Small intestine (tissue), 7 donors: ENCODE measurements around the gene GRK5. TPM values are rescaled to one million over a fixed set of nuclear protein-coding genes. Genes with fewer than 3 reads are reported as not detected.

Source experiments
- DNase-seq, 2 donors: peaks; one replicate each; pipeline versions ENCODE4 v3.0.0 to v3.0.0-alpha.2; 2013
- FAIRE-seq: peaks from 2 replicates; lab custom pipeline; 2012; peaks lifted over from hg19 to GRCh38; lab: Jason Lieb, UNC
- H3K27ac ChIP-seq, 3 donors: one replicate each; pipeline ENCODE4 v1.5.1; 2013; ENCODE audit warnings: low read length in 2 of 3, mild to moderate bottlenecking in 2 of 3, control low read depth in 1 of 3, inconsistent platforms in 1 of 3, low read depth in 1 of 3, moderate library complexity in 1 of 3
- H3K27me3 ChIP-seq, 3 donors: one replicate each; pipeline ENCODE4 v1.6.1; 2013; ENCODE audit warnings: low read length in 3 of 3, inconsistent platforms in 1 of 3; ENCODE audit not compliant: control insufficient read depth in 3 of 3, insufficient read depth in 3 of 3
- H3K36me3 ChIP-seq, 3 donors: one replicate each; pipeline ENCODE4 v1.6.1; 2013; ENCODE audit warnings: low read length in 3 of 3, inconsistent platforms in 1 of 3, low read depth in 1 of 3, mild to moderate bottlenecking in 1 of 3, moderate library complexity in 1 of 3; ENCODE audit not compliant: control insufficient read depth in 3 of 3, insufficient read depth in 2 of 3
- H3K4me1 ChIP-seq, 3 donors: one replicate each; pipeline ENCODE4 v1.6.1; 2013; ENCODE audit warnings: low read length in 2 of 3, inconsistent platforms in 1 of 3, low read depth in 1 of 3, mild to moderate bottlenecking in 1 of 3, moderate library complexity in 1 of 3; ENCODE audit not compliant: control insufficient read depth in 3 of 3, insufficient read depth in 2 of 3
- H3K4me3 ChIP-seq, 3 donors: one replicate each; pipeline ENCODE4 v1.5.1; 2013; ENCODE audit warnings: low read length in 3 of 3, control low read depth in 1 of 3, inconsistent platforms in 1 of 3, low read depth in 1 of 3, mild to moderate bottlenecking in 1 of 3, moderate library complexity in 1 of 3
- H3K9me3 ChIP-seq, 2 donors: one replicate each; pipeline ENCODE4 v1.6.1; 2013; ENCODE audit warnings: low read depth in 1 of 2, low read length in 1 of 2; ENCODE audit not compliant: control insufficient read depth in 2 of 2, insufficient read depth in 1 of 2
- WGBS, 3 donors: extraction: QIAGEN DNeasy Blood & Tissue Kit; methylation state at CpG; one replicate each; pipeline ENCODE4 v1.1.7; 2013; 5-methylcytosine and 5-hydroxymethylcytosine counted together
- polyA plus RNA-seq, 4 donors: library from polyadenylated mRNA; stranded (reverse) in 3 of 4; unstranded in 1 of 4; fragments of 200-250 nt in 3 of 4; fragments of 120-200 nt in 1 of 4; gene quantifications; one replicate each; pipeline versions ENCODE4 v1.2.1 to v1.2.3, GENCODE V29; 2013
- donor health status: healthy with polysubstance abuse.
- donor health status: control.
- donor health status: control.
- donor health status: Bipolar disorder and iron deficiency.
- donor health status: healthy.

The GRK5 gene
- polyA plus RNA-seq, 4 donors, result 21.6 to 50.5 (median 26.0) TPM

GRCh38 chr10:119242186-119242585, 34.8 kb downstream of the GRK5 start:
- no peaks in the 10 kb centered on the region for H3K9me3 ChIP-seq
- no peak for DNase-seq
- no peak overlapping the region for H3K4me3 ChIP-seq
- H3K27ac ChIP-seq, result no peak overlapping the region
- H3K36me3 ChIP-seq, result peaks cover 0 to 10% (median 0%) of the 10 kb centered on the region in 3 donors
- peaks cover 4 to 46% (median 18%) of the 10 kb centered on the region in 3 donors for H3K4me1 ChIP-seq
- no peaks in the 10 kb centered on the region for H3K27me3 ChIP-seq
- WGBS, 3 donors, result 79 to 87% (median 82%) methylated on average over 7 of the region's 7 CpGs
- FAIRE-seq, result no peak

GRCh38 chr10:119243488-119243887, 36.1 kb downstream of the GRK5 start:
- FAIRE-seq (no peak), DNase-seq (peak in 1 of 2 donors; percentile 72)
- Histone ChIP-seq H3K27ac (peak overlapping the region in 2 of 3 donors; percentile 1 to 69), H3K9me3 (no peaks in the 10 kb centered on the region), H3K27me3 (no peaks in the 10 kb centered on the region), H3K36me3 (peaks cover 0 to 10% (median 0%) of the 10 kb centered on the region in 3 donors), H3K4me1 (peaks cover 2 to 33% (median 7%) of the 10 kb centered on the region in 3 donors), H3K4me3 (no peak overlapping the region)
- 17 to 46% (median 34%) methylated on average over 2 of the region's 2 CpGs for WGBS, 3 donors

DNA sequence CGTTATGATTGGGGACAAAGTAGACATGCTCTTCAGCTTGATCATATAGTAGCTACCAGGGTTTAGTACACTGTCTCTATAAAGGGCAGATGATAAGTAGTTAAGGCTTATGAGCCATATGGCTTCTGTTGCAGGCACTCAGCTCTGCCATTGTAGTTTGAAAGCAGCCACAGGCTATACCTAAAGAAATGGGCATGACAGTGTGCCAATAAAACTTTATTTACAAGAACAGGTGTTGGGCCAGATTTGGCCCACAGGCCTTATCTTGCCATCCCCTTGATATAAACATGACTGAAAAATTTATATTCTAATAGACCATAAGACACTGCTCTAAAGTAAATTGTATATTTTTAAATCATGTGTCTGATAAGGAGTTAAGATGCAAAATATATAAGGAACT, 36.6 kb downstream of the GRK5 start:
- Histone ChIP-seq H3K4me1 (peaks cover 0 to 28% (median 5%) of the 10 kb centered on the region in 3 donors), H3K36me3 (peaks cover 0 to 10% (median 0%) of the 10 kb centered on the region in 3 donors), H3K4me3 (no peak overlapping the region), H3K9me3 (no peaks in the 10 kb centered on the region), H3K27me3 (no peaks in the 10 kb centered on the region), H3K27ac (peak overlapping the region in 2 of 3 donors; percentile 8 to 69)
- FAIRE-seq (no peak), DNase-seq (no peak)
- WGBS, 3 donors, result 25 to 63% (median 52%) methylated on average over 1 of the region's 1 CpG

GRCh38 chr10:119245272-119245671, 37.9 kb downstream of the GRK5 start:
- no peak overlapping the region for H3K27ac ChIP-seq
- DNase-seq (no peak), FAIRE-seq (no peak)
- no peaks in the 10 kb centered on the region for H3K27me3 ChIP-seq
- 92 to 97% (median 95%) methylated on average over 5 of the region's 5 CpGs for WGBS, 3 donors
- H3K36me3 ChIP-seq, result peaks cover 0 to 10% (median 0%) of the 10 kb centered on the region in 3 donors
- no peaks in the 10 kb centered on the region for H3K9me3 ChIP-seq
- H3K4me3 ChIP-seq, result no peak overlapping the region
- H3K4me1 ChIP-seq, result peaks cover 0 to 25% (median 5%) of the 10 kb centered on the region in 3 donors

GRCh38 chr10:119246862-119247549, 39.6 kb downstream of the GRK5 start:
- H3K36me3 ChIP-seq, result peaks cover 0 to 15% (median 0%) of the 10 kb centered on the region in 3 donors
- H3K27me3 ChIP-seq, result no peaks in the 10 kb centered on the region
- no peak for DNase-seq
- 67 to 90% (median 87%) methylated on average over 16 of the region's 16 CpGs for WGBS, 3 donors
- no peaks in the 10 kb centered on the region for H3K9me3 ChIP-seq
- H3K27ac ChIP-seq, result peak overlapping the region in 2 of 3 donors; percentile 10 to 83
- no peak for FAIRE-seq
- H3K4me1 ChIP-seq, result peaks cover 0 to 37% (median 5%) of the 10 kb centered on the region in 3 donors
- no peak overlapping the region for H3K4me3 ChIP-seq

- Histone ChIP-seq H3K27me3 (no peaks in the 10 kb centered on the region), H3K36me3 (peaks cover 0 to 15% (median 0%) of the 10 kb centered on the region in 3 donors), H3K27ac (no peak overlapping the region), H3K9me3 (no peaks in the 10 kb centered on the region), H3K4me3 (no peak overlapping the region), H3K4me1 (peaks cover 3 to 40% (median 10%) of the 10 kb centered on the region in 3 donors)
- no peak for FAIRE-seq
- DNase-seq, result no peak
Observed at GRCh38 chr10:119247550-119247894, 40.2 kb downstream of the GRK5 start.

DNA sequence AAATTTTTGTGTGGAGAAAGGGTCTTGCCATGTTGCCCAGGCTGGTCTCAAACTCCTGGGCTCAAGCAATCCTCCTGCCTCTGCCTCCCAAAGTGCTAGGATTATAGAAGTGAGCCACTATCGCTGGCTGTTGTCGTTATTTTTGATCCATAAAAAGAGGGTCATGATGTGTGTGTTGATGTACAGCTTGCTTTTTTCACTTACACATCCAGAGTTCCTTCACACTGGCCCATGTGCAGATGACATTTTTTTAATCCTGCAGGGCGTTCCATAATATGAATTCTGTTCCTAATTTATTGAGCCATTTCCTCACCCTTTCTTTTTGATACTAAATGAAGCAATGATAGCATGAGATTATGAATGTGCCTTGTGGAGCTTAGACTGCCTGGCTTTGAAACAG, 40.8 kb downstream of the GRK5 start:
- H3K4me3 ChIP-seq, result no peak overlapping the region
- 87 to 92% (median 90%) methylated on average over 3 of the region's 3 CpGs for WGBS, 3 donors
- peaks cover 7 to 43% (median 14%) of the 10 kb centered on the region in 3 donors for H3K4me1 ChIP-seq
- peaks cover 0 to 15% (median 0%) of the 10 kb centered on the region in 3 donors for H3K36me3 ChIP-seq
- FAIRE-seq (no peak), DNase-seq (no peak)
- H3K27ac ChIP-seq, result peak overlapping the region in 1 of 3 donors; percentile 58
- no peaks in the 10 kb centered on the region for H3K9me3 ChIP-seq
- no peaks in the 10 kb centered on the region for H3K27me3 ChIP-seq

DNA sequence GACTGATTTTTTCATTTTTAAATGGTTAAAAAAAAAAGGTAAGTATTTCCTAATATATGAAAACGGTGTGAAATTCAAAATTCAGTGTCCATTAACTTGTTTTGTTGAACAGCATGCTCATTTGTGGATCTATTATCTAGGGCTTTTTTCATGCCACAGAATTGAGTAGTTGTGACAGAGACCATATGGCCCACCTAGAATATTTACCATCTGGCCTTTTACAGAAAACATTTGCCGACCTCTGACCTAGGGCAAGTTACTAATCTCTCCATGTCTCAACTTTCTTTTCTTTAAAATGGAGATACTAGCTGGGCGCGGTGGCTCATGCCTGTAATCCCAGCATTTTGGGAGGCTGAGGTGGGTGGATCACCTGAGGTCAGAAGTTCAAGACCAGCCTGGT, 41.3 kb downstream of the GRK5 start:
- no peak for FAIRE-seq
- Histone ChIP-seq H3K36me3 (peaks cover 0 to 15% (median 0%) of the 10 kb centered on the region in 3 donors), H3K27me3 (no peaks in the 10 kb centered on the region), H3K27ac (peak overlapping the region in 1 of 3 donors; percentile 58), H3K9me3 (no peaks in the 10 kb centered on the region), H3K4me1 (peaks cover 9 to 43% (median 12%) of the 10 kb centered on the region in 3 donors), H3K4me3 (no peak overlapping the region)
- no peak for DNase-seq
- 90 to 94% (median 94%) methylated on average over 4 of the region's 4 CpGs for WGBS, 3 donors
